Right hindlimb (tissue), 1 donor: ENCODE measurements around the gene GMEB2.
A peak's percentile ranks its signal among the peaks of the same experiment; 100 is the strongest.
"Not testable (repeated sequence)": the region's sequence is repeated elsewhere in the genome, so short reads cannot be mapped to it uniquely, and the experiment has no call there.

Source experiments
- DNase-seq: peaks from one replicate; pipeline ENCODE4 v3.0.0-alpha.2; 2018

The GMEB2 gene

GRCh38 chr20:63587256-63587655, 39.6 kb downstream of the GMEB2 start:
- no peak for DNase-seq

DNA sequence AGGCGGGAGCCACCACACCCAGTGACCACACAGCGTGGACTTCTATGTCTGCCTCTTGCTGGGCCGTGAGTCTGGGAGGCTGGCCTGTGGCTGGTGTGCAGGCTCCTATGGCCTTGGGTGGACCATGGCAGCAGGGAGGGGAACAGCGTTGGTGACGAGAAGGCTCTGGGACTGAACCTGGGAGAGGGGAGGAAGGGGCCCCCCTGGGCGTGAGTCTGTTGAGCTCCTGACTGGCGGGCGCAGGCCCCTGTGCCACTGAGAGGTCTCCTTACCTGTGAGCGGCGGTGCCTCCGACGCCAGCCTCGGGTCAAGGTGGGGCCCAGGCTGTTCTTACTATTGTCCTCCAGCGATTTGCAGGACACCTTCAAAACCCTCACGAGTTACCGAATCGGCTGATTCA, 40.1 kb downstream of the GMEB2 start:
- DNase-seq: no peak

- no peak for DNase-seq
These were observed 41.0 kb downstream of the GMEB2 start for GRCh38 chr20:63585616-63586565.

DNA sequence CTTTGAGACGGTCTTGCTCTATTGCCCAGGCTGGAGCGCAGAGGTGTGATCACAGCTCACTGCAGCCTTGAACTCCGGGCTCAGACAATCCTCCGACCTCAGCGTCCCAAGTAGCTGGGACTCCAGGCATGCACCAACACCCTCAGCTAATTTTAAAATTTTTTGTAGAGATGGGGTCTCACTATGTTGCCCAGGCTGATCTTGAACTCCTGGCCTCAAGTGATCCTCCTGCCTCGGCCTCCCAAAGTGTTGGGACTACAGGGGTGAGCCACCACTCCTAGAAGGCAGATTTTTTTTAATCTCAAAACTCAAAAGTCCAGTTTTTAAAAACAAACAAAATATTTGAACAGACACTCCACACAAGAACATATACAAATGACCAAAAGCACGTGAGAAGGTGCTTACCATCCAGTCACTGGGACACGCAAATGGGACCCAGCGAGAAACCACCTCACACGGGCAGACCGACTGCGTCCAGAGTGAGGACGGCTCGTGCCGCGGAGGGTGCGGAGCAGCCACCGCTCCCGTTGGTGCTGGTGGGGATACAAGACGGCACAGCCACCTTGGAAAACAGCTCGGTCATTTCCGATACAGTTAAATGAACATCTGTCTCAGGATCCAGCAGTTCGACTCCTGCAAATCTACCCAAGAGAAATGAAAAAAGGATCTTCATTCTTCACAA, 44.4 kb downstream of the GMEB2 start:
- no peak for DNase-seq

- DNase-seq: no peak
These were observed 46.0 kb downstream of the GMEB2 start for GRCh38 chr20:63580796-63581461.

GRCh38 chr20:63579017-63579694, 47.7 kb downstream of the GMEB2 start:
- no peak for DNase-seq

GRCh38 chr20:63578224-63579016, 48.5 kb downstream of the GMEB2 start:
- no peak for DNase-seq

DNA sequence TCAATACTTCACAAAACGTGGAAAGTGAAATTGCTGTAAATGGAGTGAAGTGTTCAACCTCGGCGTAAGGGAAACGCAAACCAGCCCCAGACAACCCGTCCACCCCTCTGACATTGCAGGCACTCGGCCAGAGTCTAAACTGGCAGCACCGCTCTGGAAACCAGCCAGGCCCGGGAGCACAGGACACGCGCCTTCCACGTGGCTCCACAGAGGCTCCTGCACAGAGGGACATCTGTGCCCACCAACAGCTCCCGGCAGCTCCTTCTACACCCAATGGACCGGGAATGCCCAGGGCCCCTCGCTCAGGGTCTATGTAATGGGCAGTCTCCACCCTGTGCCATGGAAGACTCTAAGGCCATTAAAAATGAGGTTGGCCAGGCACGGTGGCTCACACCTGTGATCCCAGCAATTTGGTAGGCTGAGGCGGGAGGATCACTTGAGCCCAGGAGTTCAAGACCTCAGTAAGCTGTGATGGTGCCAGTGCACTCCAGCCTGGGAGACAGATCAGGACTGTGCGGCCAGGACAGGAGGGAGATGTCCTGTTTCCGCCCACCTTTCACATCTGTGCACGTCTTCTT, 49.5 kb downstream of the GMEB2 start:
- no peak for DNase-seq

- no peak for DNase-seq
These were observed 50.6 kb downstream of the GMEB2 start for GRCh38 chr20:63576311-63576710.

DNA sequence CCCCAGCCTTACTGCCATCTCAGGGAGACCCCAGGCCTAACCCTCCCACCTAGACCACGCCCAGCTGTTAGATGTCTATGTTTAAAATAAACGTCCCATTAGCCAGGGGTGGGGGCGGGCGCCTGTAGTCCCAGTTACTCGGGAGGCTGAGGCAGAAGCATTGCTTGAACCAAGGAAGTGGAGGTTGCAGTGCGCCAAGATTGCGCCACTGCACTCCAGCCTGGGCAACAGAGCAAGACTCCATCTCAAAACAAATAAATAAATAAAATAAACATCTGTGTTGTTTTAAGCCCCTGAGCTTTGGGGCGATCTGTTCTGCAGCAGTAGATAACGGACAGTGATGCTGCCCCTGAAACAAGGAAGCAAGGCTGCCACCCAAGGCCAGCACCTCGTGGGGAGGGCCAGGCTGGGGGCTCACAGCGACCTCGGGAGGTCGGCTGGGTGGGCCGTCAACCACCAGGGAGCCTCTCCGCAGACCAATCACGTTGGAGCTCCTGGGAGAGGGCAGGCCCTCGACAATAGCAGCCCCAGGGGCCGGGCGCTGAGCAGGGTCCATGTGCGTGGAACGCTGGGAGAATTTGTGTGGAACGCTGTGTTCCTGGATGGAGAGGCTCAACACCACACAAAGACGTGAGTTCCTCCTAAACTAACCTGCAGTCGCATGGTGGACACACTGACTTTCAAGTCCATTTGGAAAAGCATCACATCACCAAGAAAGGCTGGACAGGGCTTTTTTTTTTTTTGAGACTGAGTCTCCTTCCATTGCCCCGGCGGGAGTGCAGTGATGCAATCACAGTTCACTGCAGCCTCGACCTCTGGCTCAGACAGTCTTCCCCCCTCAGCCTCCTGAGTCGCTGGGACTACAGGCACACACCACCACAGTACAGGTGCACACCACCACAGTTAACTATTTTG, 51.8 kb downstream of the GMEB2 start:
- no peak for DNase-seq

GRCh38 chr20:63574156-63574828, 52.6 kb downstream of the GMEB2 start, which contains the start of gene HELZ2:
Gene HELZ2, minus strand, starts transcription at chr20:63574239. Its CDS starts 1,854 bp downstream, at chr20:63572385.
- DNase-seq: peak; percentile 88

DNA sequence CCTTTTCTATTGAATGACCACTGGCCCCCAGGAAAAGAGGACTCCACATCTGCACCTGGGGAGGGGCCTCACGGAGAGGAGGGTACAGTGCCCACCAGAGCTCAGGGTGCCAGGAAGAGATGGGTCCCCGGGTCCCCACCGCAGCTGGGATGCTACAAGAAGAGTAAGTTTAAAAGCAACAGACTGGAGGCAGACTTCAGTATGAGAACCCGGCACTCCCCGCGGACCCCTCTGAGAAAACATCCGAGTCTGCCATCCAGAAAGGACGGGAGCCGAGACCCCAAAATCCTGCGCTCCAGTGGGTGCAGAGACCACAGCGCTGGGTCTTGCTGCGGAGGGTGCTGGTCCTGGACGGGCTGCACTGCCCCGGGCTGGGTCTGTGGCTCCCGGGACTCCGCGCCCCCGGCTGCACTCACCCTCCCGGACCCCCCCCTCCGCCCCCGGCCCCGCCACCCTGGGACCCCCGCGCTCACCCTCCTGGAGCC, 53.2 kb downstream of the GMEB2 start:
- no peak for DNase-seq

DNA sequence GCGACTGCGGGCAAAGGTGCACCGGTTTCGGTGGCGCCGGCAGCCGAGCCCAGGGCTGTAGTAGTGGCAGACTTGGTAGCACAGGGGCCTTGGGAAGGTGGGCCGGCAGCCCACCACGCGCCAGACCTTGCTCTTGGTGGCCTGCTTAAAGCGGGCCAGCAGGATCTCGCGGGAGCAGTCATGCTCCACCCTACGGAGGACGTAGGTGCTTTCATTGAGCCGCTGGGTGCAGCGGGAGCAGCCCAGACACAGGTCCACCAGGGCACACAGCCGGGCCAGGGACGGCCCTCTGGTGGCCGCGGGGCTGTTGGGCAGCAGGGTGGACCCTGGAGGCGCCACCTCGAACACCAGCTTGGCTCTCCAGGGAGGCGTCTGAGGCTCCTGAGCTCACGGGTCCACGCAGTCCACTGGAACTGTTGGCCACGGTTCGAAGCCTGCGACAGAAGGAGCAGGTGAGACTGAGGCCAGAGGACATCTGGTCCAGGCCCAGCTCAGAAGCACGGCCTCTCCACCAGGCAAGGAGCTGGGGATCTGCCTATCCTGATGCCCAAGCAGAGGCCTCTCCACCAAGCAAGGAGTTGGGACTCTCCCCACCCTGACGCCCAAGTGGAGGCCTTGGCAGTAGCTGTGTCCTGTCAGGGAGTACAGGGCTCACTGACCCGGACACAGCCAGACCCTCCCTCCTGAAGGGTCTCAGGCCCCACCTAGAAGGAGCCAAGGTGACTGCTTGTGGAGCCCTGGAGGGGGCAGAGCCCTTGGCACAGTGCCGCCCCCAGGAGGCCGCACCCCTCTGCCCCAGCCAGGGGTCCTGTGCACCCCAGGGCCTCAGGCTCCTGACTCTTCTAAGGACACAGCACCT, 53.9 kb downstream of the GMEB2 start:
- no peak for DNase-seq

GRCh38 chr20:63572071-63572787, 54.7 kb downstream of the GMEB2 start:
- no peak for DNase-seq

DNA sequence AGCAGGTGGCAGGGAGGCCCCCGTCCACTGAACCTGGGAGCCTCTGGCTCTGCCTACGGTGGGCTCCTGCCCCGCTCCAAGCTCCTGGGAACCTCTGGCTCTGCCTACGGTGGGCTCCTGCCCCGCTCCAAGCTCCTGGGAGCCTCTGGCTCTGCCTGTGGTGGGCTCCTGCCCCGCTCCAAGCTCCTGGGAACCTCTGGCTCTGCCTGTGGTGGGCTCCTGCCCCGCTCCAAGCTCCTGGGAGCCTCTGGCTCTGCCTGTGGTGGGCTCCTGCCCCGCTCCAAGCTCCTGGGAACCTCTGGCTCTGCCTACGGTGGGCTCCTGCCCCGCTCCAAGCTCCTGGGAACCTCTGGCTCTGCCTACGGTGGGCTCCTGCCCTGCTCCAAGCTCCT, 55.8 kb downstream of the GMEB2 start:
- DNase-seq: not testable (repeated sequence)

DNA sequence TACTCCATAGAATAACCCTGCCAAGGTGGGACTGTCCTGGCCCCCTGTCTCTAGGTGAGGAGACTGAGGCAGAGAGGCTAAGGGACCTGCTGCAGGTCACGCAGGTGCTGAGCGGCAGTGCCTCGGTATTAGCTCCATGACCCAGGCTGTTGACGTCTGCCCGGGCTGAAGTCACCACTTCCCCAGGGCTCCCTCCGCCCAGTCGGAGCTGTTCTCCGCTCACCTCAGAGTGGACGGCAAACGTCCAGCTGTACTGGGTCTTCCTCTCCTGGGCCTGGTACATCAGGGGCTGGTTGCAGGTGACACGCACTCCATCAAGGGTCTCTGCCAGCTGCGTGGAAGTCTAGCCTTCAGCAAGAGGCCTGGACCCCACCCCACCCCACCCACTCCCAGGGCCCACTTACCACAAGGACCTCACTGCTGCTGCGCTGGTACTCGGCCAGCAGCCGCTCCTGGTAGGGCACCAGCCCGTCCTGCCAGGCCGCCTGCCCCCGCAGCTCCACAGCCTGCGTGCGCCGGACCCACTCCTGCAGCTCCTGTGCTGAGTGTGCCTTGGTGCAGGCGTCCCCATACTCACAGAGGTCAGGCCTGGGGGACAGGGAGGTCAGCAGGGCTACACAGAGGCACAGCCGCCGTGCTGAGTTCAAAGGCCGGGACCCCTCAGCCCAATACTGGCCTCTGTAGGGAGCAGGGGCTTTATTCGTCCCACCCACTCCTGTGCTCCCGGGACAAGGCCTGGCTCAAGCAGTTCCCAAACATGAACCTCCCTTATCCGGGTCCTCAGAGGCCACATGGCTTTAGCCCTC, 56.4 kb downstream of the GMEB2 start:
- no peak for DNase-seq
